Measurements from ENCODE around the gene ZNF280D.

DNA sequence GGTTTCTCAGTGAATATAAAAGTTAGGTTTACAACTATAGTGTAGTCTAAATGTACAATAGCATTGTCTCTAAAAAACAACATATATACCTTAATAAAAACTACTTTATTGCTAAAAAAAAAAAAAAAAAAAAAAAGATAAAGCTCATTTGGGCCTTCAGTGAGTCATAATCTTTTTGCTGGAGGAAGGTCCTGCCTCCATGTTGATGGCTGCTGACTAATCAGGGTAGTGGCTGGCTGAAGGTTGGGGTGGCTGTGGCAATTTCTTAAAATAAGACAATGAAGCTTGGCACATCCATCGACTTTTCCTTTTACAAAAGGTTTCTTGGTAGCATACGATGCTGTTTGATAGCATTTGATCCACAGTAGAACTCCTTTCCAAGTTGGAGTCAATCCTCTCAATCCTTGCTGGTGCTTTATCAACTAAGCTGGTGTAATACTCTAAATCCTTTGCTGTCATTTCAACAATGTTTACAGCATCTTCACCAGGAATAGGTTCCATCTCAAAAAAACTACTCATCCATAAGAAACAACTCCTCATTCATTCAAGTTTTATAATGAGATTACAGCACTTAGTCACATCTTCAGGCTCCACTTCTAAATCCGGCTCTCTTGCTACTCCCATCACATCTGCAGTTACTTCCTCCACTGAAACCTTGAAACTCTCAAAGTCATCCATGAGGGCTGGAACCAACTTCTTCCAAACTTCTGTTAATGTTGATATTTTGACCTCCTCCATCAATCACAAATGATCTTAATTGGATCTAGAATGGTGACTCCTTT is 13.3 kb downstream of the ZNF280D start:
- TF ChIP-seq CTCF (IDR thresholded peaks at IDR 0.05 in 2 of 3, conservative IDR thresholded peaks at IDR 0.05 in 1 of 3; ENCODE audit: borderline replicate concordance in 1 of 3, insufficient read depth in 1 of 3, low read depth in 2 of 3, low read length in 2 of 3) (no peak), POLR2AphosphoS5 (IDR thresholded peaks at IDR 0.05; ENCODE audit: low read depth, low read length) (no peak)
